GM18867 (cell line): ENCODE results near the gene NARS2.
"Not testable (repeated sequence)": the region's sequence is repeated elsewhere in the genome, so short reads cannot be mapped to it uniquely, and the experiment has no call there.

ENCODE experiments used
- ATAC-seq: cut with Tn5 transposase; IDR thresholded peaks from one replicate; pipeline ENCODE4 v1.9.1; 2021; ENCODE audit warnings: mild to moderate bottlenecking, moderate library complexity; ENCODE audit not compliant: unreplicated experiment

NARS2 gene

GRCh38 chr11:78576549-78577097 is 2.0 kb upstream of the NARS2 start:
- no peak for ATAC-seq

GRCh38 chr11:78575478-78575877 is 814 bp upstream of the NARS2 start:
- no peak for ATAC-seq

- ATAC-seq = no peak
Observed at GRCh38 chr11:78573681-78574080, 983 bp downstream of the NARS2 start.

GRCh38 chr11:78573271-78573670 is 1.4 kb downstream of the NARS2 start:
- no peak for ATAC-seq

- no peak for ATAC-seq
Observed at GRCh38 chr11:78572394-78572793, 2.3 kb downstream of the NARS2 start.

- ATAC-seq = no peak
Observed at GRCh38 chr11:78570031-78570430, 4.6 kb downstream of the NARS2 start.

- no peak for ATAC-seq
Observed at GRCh38 chr11:78567209-78567608, 7.5 kb downstream of the NARS2 start.

- ATAC-seq = no peak
Observed at GRCh38 chr11:78564490-78565467, 9.9 kb downstream of the NARS2 start.

- not testable (repeated sequence) for ATAC-seq
Observed at GRCh38 chr11:78564037-78564436, 10.6 kb downstream of the NARS2 start.

GRCh38 chr11:78563090-78563489 is 11.6 kb downstream of the NARS2 start:
- ATAC-seq = not testable (repeated sequence)

- ATAC-seq = no peak
Observed at GRCh38 chr11:78562398-78562797, 12.3 kb downstream of the NARS2 start.

- no peak for ATAC-seq
Observed at GRCh38 chr11:78560826-78561484, 13.7 kb downstream of the NARS2 start.

GRCh38 chr11:78560153-78560552 is 14.5 kb downstream of the NARS2 start:
- ATAC-seq = peak; percentile 76

GRCh38 chr11:78557236-78557635 is 17.4 kb downstream of the NARS2 start:
- no peak for ATAC-seq

- ATAC-seq = no peak
Observed at GRCh38 chr11:78555592-78555991, 19.1 kb downstream of the NARS2 start.

- ATAC-seq = no peak
Observed at GRCh38 chr11:78552881-78553280, 21.8 kb downstream of the NARS2 start.

- ATAC-seq = not testable (repeated sequence)
Observed at GRCh38 chr11:78552139-78552538, 22.5 kb downstream of the NARS2 start.

GRCh38 chr11:78551066-78551465 is 23.6 kb downstream of the NARS2 start:
- ATAC-seq = no peak

GRCh38 chr11:78549624-78550409 is 24.8 kb downstream of the NARS2 start:
- no peak for ATAC-seq

- no peak for ATAC-seq
Observed at GRCh38 chr11:78548911-78549590, 25.6 kb downstream of the NARS2 start.
